ENCODE measurements around the gene GBF1.

DNA sequence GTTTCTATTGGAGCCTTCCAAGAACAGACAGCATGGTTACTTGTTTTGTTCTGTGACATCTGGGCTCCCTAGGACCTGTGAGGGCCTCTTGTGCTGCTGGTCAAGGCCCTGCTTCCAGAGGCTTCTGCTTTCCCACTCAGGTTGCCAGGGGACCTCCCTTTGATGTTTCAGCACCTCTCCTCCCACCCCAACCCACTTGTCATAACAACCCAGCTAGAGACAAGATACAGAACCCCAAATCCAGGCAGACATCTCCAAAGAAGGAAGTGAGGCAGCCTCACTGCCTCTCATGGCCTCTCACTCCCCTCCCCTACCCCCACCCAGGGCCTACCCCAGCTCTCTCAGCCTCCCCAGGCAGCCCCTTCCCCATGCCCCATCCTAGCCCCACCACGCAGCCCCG is 161.5 kb downstream of the GBF1 start:
- TF ChIP-seq, protein P1, sequence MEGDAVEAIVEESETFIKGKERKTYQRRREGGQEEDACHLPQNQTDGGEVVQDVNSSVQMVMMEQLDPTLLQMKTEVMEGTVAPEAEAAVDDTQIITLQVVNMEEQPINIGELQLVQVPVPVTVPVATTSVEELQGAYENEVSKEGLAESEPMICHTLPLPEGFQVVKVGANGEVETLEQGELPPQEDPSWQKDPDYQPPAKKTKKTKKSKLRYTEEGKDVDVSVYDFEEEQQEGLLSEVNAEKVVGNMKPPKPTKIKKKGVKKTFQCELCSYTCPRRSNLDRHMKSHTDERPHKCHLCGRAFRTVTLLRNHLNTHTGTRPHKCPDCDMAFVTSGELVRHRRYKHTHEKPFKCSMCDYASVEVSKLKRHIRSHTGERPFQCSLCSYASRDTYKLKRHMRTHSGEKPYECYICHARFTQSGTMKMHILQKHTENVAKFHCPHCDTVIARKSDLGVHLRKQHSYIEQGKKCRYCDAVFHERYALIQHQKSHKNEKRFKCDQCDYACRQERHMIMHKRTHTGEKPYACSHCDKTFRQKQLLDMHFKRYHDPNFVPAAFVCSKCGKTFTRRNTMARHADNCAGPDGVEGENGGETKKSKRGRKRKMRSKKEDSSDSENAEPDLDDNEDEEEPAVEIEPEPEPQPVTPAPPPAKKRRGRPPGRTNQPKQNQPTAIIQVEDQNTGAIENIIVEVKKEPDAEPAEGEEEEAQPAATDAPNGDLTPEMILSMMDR (IDR thresholded peaks at IDR 0.05): no peak
- TF ChIP-seq POLR2A (IDR thresholded peaks at IDR 0.05): no peak
